Activated naive CD4-positive, alpha-beta T cell treated with anti-CD3 and anti-CD28 coated beads, Interleukin-2, amount 50 U/mL, for 72 hours (primary cell): ENCODE data around the gene CYBRD1. TPM values are rescaled to one million over a fixed set of nuclear protein-coding genes. Genes with fewer than 3 reads are reported as not detected.
"Not testable (repeated sequence)": the region's sequence is repeated elsewhere in the genome, so short reads cannot be mapped to it uniquely, and the experiment has no call there.

Experiments
- ATAC-seq, 2 donors: fragments of 150-1000 bp; cut with Tn5 transposase; 2 replicates each; pipeline ENCODE4 v1.10.0; 2021; ENCODE audit warnings: mild to moderate bottlenecking in 2 of 2, moderate library complexity in 2 of 2
- DNase-seq, 2 donors: peaks; one replicate each; pipeline ENCODE4 v3.0.0; 2021 to 2022; ENCODE audit warnings: low spot score in 2 of 2
- H3K27ac Mint-ChIP-seq, 2 donors: one replicate each; pipeline ENCODE4 v1.8.0; 2022; ENCODE audit warnings: mild to moderate bottlenecking in 2 of 2, mixed read lengths in 2 of 2
- H3K36me3 Mint-ChIP-seq, 2 donors: one replicate each; pipeline ENCODE4 v1.8.0; 2022; ENCODE audit warnings: mixed read lengths in 2 of 2
- H3K9me3 Mint-ChIP-seq, 2 donors: one replicate each; pipeline ENCODE4 v1.8.0; 2022; ENCODE audit warnings: mixed read lengths in 2 of 2
- total RNA-seq, 2 donors: library from RNA; stranded (reverse); gene quantifications; one replicate each; pipeline ENCODE4 v1.2.3, GENCODE V29; 2022

Gene CYBRD1, protein sequence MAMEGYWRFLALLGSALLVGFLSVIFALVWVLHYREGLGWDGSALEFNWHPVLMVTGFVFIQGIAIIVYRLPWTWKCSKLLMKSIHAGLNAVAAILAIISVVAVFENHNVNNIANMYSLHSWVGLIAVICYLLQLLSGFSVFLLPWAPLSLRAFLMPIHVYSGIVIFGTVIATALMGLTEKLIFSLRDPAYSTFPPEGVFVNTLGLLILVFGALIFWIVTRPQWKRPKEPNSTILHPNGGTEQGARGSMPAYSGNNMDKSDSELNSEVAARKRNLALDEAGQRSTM
- 1 to 10 TPM in 1 of 2 donors, under 1 TPM in 1; 0.27 to 1.9 TPM for total RNA-seq

DNA sequence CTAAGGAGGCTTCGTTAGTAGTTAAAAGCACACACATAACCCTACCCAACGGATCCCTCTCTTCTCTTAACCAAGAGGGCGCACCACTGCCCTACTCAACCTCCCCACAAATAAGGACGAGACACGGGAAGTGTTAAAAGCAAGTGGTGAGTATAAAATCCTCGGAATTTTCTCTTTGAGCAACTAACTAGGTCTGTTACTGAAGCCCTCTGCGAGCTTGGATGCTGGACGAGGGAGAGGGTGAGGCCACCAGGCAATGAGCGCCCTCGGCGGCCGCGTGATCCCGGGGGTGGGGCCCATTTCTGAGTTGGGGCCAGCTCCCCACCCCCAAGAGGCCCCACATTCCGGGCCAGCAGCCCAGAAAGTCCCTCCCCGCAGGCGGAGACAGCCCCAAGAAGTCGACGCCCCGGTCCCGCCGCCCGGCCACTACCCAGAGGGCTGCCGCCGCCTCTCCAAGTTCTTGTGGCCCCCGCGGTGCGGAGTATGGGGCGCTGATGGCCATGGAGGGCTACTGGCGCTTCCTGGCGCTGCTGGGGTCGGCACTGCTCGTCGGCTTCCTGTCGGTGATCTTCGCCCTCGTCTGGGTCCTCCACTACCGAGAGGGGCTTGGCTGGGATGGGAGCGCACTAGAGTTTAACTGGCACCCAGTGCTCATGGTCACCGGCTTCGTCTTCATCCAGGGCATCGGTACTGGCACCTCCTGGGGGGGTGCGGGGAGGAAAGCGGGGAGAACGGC, at the start of gene CYBRD1:
TSS of gene CYBRD1 (plus strand) at position 423 of the 736 bp plus-strand sequence. CDS start at position 495, 72 bp downstream.
- Mint-ChIP-seq H3K9me3 (no peaks in the 10 kb centered on the region), H3K36me3 (peaks cover 0 to 4% of the 10 kb centered on the region in 2 donors), H3K27ac (no peak within 1 kb of the TSS)
- DNase-seq: peak in 1 of 2 donors; percentile 26
- ATAC-seq: peak; percentile 41 to 56

DNA sequence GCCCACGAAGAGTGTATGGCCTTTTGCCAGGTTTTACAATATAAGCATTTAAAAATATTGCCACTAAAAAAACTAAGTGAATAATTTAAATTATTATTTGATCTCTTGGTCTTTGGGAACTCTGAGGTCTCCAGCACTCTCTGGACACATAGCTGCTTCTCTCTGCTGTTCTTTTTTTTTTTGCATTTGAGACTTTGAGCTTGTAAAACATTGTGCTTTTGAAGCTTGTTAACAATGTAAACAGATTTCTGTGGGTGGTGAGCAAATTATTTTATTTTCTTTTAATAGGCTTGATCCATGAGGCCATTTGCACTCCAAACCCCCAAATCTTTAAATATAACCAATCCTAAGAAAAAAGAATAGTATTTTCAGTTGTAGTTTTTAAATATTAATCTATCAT, 46.3 kb upstream of the CYBRD1 start:
- DNase-seq: no peak
- Mint-ChIP-seq H3K36me3 (peaks cover 3 to 17% of the 10 kb centered on the region in 2 donors), H3K9me3 (no peaks in the 10 kb centered on the region), H3K27ac (no peak overlapping the region)
- no peak for ATAC-seq

DNA sequence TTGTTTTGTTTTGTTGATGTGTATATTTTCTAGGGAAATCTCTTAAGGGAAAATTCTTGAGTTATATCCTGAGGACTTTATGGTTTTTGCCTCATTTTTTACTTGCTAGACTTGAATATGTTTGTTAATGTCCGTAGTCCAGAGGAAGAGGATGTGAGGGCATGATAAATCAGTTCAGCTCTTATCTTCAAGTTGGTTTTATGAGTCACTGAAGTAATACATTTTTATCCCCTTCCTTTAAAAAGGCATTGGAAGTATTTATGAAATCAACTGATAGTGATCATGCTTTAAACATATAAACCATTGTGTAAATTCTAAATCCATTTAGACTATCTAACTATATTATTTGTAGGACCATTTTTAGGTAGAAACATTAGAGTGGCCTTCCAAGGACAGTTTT, 43.9 kb upstream of the CYBRD1 start:
- no peak for DNase-seq
- ATAC-seq: no peak
- no peak overlapping the region for H3K27ac Mint-ChIP-seq
- no peaks in the 10 kb centered on the region for H3K9me3 Mint-ChIP-seq
- peaks cover 6 to 22% of the 10 kb centered on the region in 2 donors for H3K36me3 Mint-ChIP-seq

DNA sequence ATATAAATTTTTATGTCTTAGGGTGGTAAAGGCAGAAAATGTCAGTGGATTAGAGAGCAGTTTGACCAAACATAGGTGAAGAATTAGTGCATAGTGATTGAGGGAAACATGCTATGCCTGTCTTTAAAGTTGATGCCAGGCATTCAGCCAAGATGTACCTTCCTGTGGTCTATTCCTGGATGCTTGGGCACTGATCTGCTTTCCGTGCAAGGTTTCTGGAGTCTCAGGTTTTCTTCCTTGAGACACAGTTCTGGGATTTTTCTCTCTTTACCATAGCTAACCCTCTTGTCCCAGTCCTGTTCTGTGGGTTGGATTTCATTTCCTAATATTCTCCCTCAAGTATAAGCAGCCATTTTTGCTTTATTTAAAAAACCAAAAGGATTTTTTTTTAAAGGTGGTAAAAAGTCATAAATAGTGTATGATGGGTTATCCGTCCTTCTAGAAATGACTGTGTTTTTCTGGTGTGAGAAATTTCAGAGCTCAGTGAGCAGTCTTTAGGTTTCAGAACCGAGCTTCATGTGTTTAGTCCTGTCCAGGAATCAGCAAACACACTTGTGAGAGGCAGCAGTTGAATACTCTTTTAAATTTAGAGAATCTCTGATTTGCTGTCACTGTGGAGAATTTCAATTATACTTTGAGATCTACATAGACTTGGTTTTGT, 43.0 kb upstream of the CYBRD1 start:
- Mint-ChIP-seq H3K36me3 (peaks cover 6 to 21% of the 10 kb centered on the region in 2 donors), H3K9me3 (no peaks in the 10 kb centered on the region), H3K27ac (no peak overlapping the region)
- DNase-seq (no peak), ATAC-seq (peak in 1 of 2 donors; percentile 71)

DNA sequence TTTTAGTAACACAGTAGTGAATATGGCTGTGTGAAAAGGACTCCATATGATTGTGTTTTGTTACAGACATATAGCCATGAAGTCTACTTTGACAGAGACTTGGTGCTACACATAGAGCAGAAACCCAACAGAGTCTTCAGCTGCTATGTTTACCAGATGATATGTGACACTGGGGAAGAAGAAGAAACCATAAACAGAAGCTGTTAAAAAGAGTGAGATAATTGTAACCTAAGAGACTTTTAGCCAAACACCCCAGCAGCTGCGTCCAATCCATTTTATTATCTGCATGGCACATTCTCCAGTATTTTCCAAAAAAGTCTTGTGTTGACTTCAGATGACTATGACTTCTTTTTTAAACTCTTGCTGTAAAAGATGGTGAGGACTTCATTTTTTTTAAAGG, 41.4 kb upstream of the CYBRD1 start:
- H3K36me3 Mint-ChIP-seq: peaks cover 15 to 16% of the 10 kb centered on the region in 2 donors
- ATAC-seq (no peak), DNase-seq (no peak)
- H3K27ac Mint-ChIP-seq: no peak overlapping the region
- H3K9me3 Mint-ChIP-seq: no peaks in the 10 kb centered on the region

DNA sequence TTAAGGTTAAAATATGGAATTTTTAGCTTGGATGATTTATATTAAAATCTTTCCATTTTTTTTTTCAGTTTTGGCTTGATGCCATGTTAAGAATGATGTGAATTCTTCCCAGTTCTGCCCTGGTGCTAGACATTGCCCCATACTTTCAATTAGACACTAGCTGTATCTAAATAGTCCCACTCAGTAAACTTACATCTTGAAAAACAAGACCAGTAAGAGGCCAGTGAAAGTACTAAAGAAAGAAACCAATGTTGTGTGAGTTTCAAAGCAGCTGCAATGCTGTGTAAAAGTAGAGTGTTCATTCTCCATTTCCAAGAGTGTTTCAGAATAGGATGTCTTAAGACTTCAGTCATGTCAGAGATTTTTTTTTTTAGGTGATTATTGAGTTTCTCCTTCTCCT, 40.0 kb upstream of the CYBRD1 start:
- Mint-ChIP-seq H3K27ac (no peak overlapping the region), H3K36me3 (peaks cover 15 to 16% of the 10 kb centered on the region in 2 donors), H3K9me3 (no peaks in the 10 kb centered on the region)
- DNase-seq: no peak
- no peak for ATAC-seq

DNA sequence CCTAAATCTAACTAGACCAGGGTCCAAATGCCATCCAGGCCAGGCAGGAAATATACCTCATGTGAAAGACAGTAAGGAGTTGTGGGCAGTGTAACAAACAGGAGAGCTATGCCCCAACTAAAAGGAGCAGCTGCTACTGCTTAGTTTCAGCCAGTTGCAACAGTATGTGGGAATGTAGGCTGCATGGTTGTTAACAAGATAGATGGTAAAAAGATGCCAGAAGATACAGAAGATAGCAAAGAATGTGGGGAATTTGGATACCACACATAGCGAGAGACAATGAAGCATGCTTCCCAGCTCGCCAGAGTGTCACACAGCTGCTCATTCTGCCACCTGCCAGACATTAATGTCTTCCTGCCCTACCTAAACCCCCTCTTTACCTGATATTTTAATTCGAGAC, 39.4 kb upstream of the CYBRD1 start:
- no peak for DNase-seq
- Mint-ChIP-seq H3K9me3 (no peaks in the 10 kb centered on the region), H3K36me3 (peaks cover 16 to 21% of the 10 kb centered on the region in 2 donors), H3K27ac (no peak overlapping the region)
- no peak for ATAC-seq

DNA sequence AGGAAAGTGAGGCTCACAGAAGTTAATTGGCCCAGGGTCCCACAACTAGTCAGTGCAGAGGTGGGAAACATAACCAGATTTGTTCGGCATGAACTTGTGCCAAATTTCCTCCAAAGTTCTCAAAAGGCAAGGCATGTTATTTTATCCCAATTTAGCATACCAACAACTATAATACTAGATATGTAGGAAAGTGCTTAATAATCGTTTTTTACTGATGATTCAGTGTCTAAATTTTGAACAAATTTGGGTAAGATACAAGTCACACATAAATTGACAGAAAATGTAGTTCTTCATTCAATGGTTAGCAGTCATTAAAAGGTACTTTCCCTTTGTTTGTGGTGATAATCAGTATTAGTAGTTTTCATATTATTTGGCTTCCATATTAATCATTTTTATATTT, 38.5 kb upstream of the CYBRD1 start:
- no peak for DNase-seq
- Mint-ChIP-seq H3K27ac (no peak overlapping the region), H3K36me3 (peaks cover 21 to 30% of the 10 kb centered on the region in 2 donors), H3K9me3 (peaks cover 5 to 6% of the 10 kb centered on the region in 2 donors)
- no peak for ATAC-seq

DNA sequence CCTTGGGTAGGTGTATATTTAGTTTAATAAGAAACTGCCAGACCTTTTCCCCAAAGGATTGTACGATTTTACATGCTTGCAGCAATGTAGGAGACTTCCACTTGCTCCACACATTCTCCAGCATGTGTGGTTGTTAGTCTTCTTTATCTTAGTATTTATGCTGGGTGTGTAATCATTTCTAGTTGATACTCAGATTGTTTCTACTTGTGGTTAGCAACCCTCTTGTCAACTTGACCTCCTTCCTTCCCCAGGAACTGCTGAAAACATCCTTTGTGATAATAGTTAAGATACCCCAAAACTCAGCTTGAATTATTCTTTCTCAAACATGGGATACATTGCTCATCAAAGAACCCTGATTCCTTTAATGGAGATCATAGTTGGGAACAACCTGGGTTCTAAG, 37.2 kb upstream of the CYBRD1 start:
- ATAC-seq: no peak
- no peak for DNase-seq
- Mint-ChIP-seq H3K36me3 (peaks cover 22 to 35% of the 10 kb centered on the region in 2 donors), H3K9me3 (peaks cover 5 to 11% of the 10 kb centered on the region in 2 donors), H3K27ac (no peak overlapping the region)

DNA sequence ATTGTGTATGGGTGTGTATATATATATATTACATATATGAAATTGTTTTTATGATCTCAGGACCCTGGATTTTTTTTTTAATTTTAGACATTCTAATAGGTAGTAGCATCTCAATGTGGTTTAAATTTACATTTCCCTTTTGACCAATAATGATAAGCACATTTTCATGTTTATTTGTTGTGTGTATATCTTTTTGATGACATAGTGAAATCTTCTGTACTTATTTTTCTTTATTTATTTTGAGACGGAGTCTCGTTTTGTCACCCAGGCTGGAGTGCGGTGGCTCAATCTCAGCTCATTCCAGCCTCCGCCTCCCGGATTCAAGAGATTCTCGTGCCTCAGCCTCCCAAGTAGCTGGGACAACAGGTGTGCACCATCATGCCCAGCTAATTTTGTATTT, 35.1 kb upstream of the CYBRD1 start:
- no peak overlapping the region for H3K27ac Mint-ChIP-seq
- DNase-seq (no peak), ATAC-seq (no peak)
- H3K9me3 Mint-ChIP-seq: peaks cover 5 to 11% of the 10 kb centered on the region in 2 donors
- H3K36me3 Mint-ChIP-seq: peaks cover 19 to 29% of the 10 kb centered on the region in 2 donors

DNA sequence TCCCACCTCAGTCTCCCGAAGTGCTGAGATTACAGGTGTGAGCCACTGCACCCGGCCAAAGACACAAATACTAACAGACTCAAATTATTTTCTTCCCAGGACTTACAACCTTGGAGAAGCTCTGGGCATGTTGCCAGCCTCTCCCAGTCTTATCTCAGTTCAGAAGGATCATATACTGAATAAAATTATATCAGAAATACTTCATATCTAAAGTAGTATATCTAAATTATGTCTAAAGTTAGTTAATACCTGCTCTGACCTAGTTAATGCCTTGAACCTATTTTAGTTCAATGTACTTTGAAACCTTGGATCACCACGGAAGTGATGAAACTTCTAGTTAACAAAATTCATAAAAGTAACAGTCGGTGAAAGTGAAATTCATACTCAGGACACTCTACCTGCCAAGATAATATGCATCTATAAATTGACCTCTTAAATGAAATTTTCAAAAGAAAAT, 34.4 kb upstream of the CYBRD1 start:
- DNase-seq (no peak), ATAC-seq (no peak)
- Mint-ChIP-seq H3K9me3 (peaks cover 5 to 11% of the 10 kb centered on the region in 2 donors), H3K27ac (no peak overlapping the region), H3K36me3 (peaks cover 19 to 29% of the 10 kb centered on the region in 2 donors)

DNA sequence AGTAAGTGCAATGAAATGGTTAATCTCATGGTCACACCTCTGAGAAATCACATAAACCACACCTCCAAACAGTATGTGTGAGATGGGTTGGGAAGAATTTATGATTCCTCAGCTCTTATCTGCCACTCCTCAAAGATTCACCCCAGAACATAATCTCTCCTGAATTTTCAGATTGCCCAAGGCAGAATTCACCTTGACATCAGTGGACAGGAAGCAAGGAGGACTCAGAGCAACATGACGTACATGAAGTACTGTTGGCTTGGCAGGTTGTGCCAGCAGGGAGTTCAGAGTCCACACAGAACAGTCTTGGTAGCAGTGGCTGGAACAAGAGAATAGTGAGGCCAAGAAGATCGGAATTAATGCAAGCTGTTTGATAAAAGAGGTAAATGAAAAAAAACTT, 31.7 kb upstream of the CYBRD1 start:
- ATAC-seq: no peak
- peaks cover 12 to 20% of the 10 kb centered on the region in 2 donors for H3K36me3 Mint-ChIP-seq
- peaks cover 5 to 11% of the 10 kb centered on the region in 2 donors for H3K9me3 Mint-ChIP-seq

DNA sequence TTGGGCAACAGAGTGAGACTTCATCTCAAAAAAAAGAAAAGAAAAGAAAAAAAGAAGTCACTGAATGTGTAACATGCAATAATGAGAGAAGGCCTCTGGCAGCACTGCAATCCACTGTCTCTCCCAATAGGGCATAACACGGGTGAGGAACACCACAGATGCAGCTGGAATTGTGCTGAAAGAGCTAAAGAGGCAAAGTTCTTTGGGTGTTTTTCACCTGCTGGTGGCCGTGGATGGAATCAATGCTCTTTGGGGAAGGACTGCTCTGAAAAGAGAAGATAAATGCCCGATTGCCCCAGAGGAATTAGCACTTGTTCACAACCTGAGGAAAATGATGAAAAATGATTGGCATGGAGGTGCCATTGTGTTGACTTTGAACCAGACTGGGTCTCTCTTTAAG, 31.0 kb upstream of the CYBRD1 start:
- Mint-ChIP-seq H3K9me3 (peaks cover 5 to 11% of the 10 kb centered on the region in 2 donors), H3K36me3 (peaks cover 15 to 20% of the 10 kb centered on the region in 2 donors), H3K27ac (no peak overlapping the region)
- no peak for ATAC-seq
- DNase-seq: no peak

More for the DNA sequence above, 31.7 kb upstream of the CYBRD1 start:
- no peak overlapping the region for H3K27ac Mint-ChIP-seq
- DNase-seq: no peak

DNA sequence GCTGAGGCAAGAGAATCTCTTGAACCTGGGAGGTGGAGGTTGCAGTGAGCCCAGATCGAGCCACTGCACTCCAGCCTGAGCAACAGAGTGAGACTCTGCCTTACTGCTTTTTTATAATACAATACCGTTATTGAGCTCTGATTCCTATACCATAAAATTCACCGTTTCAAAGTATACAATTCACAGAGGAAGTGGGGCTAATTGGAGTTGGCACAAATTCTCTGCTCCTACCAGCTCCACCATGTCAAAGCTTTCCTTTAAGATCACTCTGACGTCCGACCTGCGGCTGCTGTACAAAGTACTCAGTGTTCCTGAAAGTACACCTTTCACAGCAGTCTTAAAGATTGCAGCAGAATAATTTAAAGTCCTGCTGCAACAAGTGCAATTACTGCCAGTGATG, 29.6 kb upstream of the CYBRD1 start:
- DNase-seq (no peak), ATAC-seq (no peak)
- Mint-ChIP-seq H3K36me3 (peaks cover 16 to 23% of the 10 kb centered on the region in 2 donors), H3K9me3 (peaks cover 11 to 12% of the 10 kb centered on the region in 2 donors), H3K27ac (no peak overlapping the region)

DNA sequence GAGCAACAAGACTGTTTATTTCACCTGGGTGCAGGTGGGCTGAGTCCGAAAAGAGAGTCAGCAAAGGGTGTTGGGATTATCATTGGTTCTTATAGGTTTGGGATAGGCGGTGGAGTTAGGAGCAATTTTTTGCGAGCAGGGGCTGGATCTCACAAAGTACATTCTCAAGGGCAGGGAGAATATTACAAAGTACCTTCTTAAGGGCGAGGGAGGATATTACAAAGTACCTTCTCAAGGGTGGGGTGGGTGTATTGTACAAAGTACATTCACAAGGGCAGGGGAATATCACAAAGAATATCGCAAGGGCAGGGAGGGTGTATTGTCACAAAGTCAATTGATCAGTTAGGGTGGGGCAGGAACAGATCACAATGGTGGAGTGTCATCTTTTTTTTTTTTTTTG, 24.6 kb upstream of the CYBRD1 start:
- not testable (repeated sequence) for ATAC-seq, DNase-seq, H3K27ac Mint-ChIP-seq, H3K9me3 Mint-ChIP-seq
- H3K36me3 Mint-ChIP-seq: peaks cover 0 to 12% of the 10 kb centered on the region in 2 donors

DNA sequence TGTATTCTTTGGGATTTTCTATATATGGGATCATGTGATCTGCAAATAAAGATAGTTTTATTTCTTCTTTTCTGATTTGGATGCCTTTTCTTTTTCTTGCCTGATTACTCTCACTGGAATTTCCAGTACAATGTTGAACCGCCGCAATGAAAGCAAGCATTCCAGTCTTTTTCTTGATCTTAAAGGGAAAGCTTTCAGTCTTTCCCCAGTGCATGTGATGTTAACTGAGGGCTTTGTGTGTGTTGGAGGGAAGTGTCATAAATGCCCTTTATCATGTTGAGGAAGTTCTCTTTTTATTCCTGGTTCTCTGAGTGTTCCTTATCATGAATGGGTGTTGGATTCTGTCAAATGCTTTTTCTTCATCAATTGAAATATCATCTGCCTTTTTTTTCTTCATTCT, 16.9 kb upstream of the CYBRD1 start:
- DNase-seq (no peak), ATAC-seq (no peak)
- H3K27ac Mint-ChIP-seq: no peak overlapping the region
- peaks cover 0 to 10% of the 10 kb centered on the region in 2 donors for H3K9me3 Mint-ChIP-seq
- H3K36me3 Mint-ChIP-seq: no peaks in the 10 kb centered on the region
